Right cardiac atrium (tissue), 5 donors: Measurements from ENCODE around the gene KCTD19. TPM values are rescaled to one million over a fixed set of nuclear protein-coding genes. Genes with fewer than 3 reads are reported as not detected.

ENCODE experiments used
- ATAC-seq, 2 donors: fragments of 200-7000 bp; cut with Tn5 transposase; one replicate each; pipeline versions ENCODE4 v1.8.0 to v1.9.1; 2020; ENCODE audit warnings: moderate library complexity in 2 of 2, mild to moderate bottlenecking in 1 of 2
- DNase-seq, 3 donors: peaks; one replicate each; pipeline ENCODE4 v3.0.0-alpha.2; 2020
- H3K27ac ChIP-seq: one replicate; pipeline ENCODE4 v1.5.1; 2013; ENCODE audit warnings: mild to moderate bottlenecking, low read length, control low read depth, moderate library complexity
- H3K27me3 ChIP-seq: one replicate; pipeline ENCODE4 v1.6.1; 2013; ENCODE audit not compliant: control insufficient read depth, insufficient read depth
- H3K4me1 ChIP-seq: one replicate; pipeline ENCODE4 v1.6.1; 2013; ENCODE audit warnings: low read length; ENCODE audit not compliant: control insufficient read depth, insufficient read depth
- H3K4me3 ChIP-seq: one replicate; pipeline ENCODE4 v1.5.1; 2013; ENCODE audit warnings: low read length, control low read depth
- H3K9me3 ChIP-seq: one replicate; pipeline ENCODE4 v1.6.1; 2013; ENCODE audit warnings: low read length; ENCODE audit not compliant: control insufficient read depth
- WGBS: extraction: QIAGEN DNeasy Blood & Tissue Kit; methylation state at CpG from one replicate; pipeline ENCODE4 v1.1.7; 2013; 5-methylcytosine and 5-hydroxymethylcytosine counted together
- intact Hi-C, 4 donors: fragments of 100-400 bp; cut with DNase I; formaldehyde crosslinking; loops; one replicate each; pipeline versions ENCODE4 v1.11.0 to v1.14.0; 2022 to 2023
- polyA plus RNA-seq: library from polyadenylated mRNA; stranded (reverse); fragments of 200-250 nt; gene quantifications from one replicate; pipeline ENCODE4 v1.2.3, GENCODE V29; 2013
- total RNA-seq, 4 donors: library from RNA; stranded (reverse); fragmentation: NEBNext Ultra II Directional; extraction: Animal tissue kit (Norgen Biotek cat#: 25700); gene quantifications; one replicate each; pipeline ENCODE4 v1.2.1, GENCODE V29; 2021
- donor health status: healthy with polysubstance abuse.
- donor health status: DM: no; HTN: yes; CAD: no.
- donor health status: DM: no; HTN: no; CAD: no.
- donor health status: DM: no; HTN: yes; CAD: no; lungs with severe emphysema.
- donor health status: DM: yes; HTN: yes; CAD: no.

Gene KCTD19
- total and polyA plus RNA-seq, 5 donors, result 0.06 to 0.07 TPM; not detected in 3

GRCh38 chr16:67240506-67240905 is 86.0 kb downstream of the KCTD19 start:
- Histone ChIP-seq H3K4me3 (no peak overlapping the region), H3K27me3 (no peaks in the 10 kb centered on the region), H3K4me1 (peaks cover 25% of the 10 kb centered on the region), H3K9me3 (no peaks in the 10 kb centered on the region), H3K27ac (peak overlapping the region; percentile 84)
- 68% methylated on average over 4 of the region's 4 CpGs for WGBS
- DNase-seq, result peak in 1 of 3 donors; percentile 49
- intact Hi-C loops, result no loop called here
- ATAC-seq, result no peak

Other genes starting within 250 kb of the KCTD19 start
- 10 to 100 TPM; 11.4 to 11.8 (median 11.6) TPM for gene PHAF1, start 216.8 kb downstream of the KCTD19 start, total RNA-seq
- gene PHAF1, start 216.8 kb downstream of the KCTD19 start, polyA plus RNA-seq, result 7.1 TPM
- gene B3GNT9, start 175.7 kb downstream of the KCTD19 start, total RNA-seq, result 10 to 100 TPM; 17.0 to 19.8 (median 18.7) TPM
- 11.7 TPM for gene B3GNT9, start 175.7 kb downstream of the KCTD19 start, polyA plus RNA-seq
- gene TRADD, start 166.8 kb downstream of the KCTD19 start, total RNA-seq, result 10 to 100 TPM in 2 of 4 donors, 1 to 10 TPM in 2; 9.0 to 11.1 (median 9.8) TPM
- gene TRADD, start 166.8 kb downstream of the KCTD19 start, polyA plus RNA-seq, result 8.7 TPM
- gene FBXL8, start 166.8 kb downstream of the KCTD19 start, total RNA-seq, result 10 to 100 TPM in 2 of 4 donors, 1 to 10 TPM in 2; 7.7 to 13.9 (median 9.9) TPM
- 9.8 TPM for gene FBXL8, start 166.8 kb downstream of the KCTD19 start, polyA plus RNA-seq
- 10 to 100 TPM; 29.7 to 92.2 (median 60.3) TPM for gene HSF4, start 162.0 kb downstream of the KCTD19 start, total RNA-seq
- 36.6 TPM for gene HSF4, start 162.0 kb downstream of the KCTD19 start, polyA plus RNA-seq
- gene NOL3, start 156.2 kb downstream of the KCTD19 start, total RNA-seq, result 100 to 1,000 TPM in 3 of 4 donors, 10 to 100 TPM in 1; 67.5 to 125 (median 107) TPM
- 133 TPM for gene NOL3, start 156.2 kb downstream of the KCTD19 start, polyA plus RNA-seq
- gene MATCAP1, start 142.8 kb downstream of the KCTD19 start, total RNA-seq, result 10 to 100 TPM; 16.2 to 22.9 (median 17.2) TPM
- gene MATCAP1, start 142.8 kb downstream of the KCTD19 start, polyA plus RNA-seq, result 14.8 TPM
- 1 to 10 TPM; 1.3 to 3.0 (median 2.2) TPM for gene EXOC3L1, start 136.6 kb downstream of the KCTD19 start, total RNA-seq
- 3.2 TPM for gene EXOC3L1, start 136.6 kb downstream of the KCTD19 start, polyA plus RNA-seq
- gene E2F4, start 134.6 kb downstream of the KCTD19 start, total RNA-seq, result 10 to 100 TPM; 36.4 to 42.5 (median 40.5) TPM
- gene E2F4, start 134.6 kb downstream of the KCTD19 start, polyA plus RNA-seq, result 33.9 TPM
- under 1 TPM; 0.51 to 0.85 (median 0.76) TPM for gene ELMO3, start 127.6 kb downstream of the KCTD19 start, total RNA-seq
- 0.72 TPM for gene ELMO3, start 127.6 kb downstream of the KCTD19 start, polyA plus RNA-seq
- 10 to 100 TPM; 15.4 to 26.2 (median 17.0) TPM for gene TMEM208, start 99.6 kb downstream of the KCTD19 start, total RNA-seq
- gene TMEM208, start 99.6 kb downstream of the KCTD19 start, polyA plus RNA-seq, result 43.5 TPM
- 10 to 100 TPM; 16.9 to 32.1 (median 19.4) TPM for gene FHOD1, start 79.3 kb downstream of the KCTD19 start, total RNA-seq
- gene FHOD1, start 79.3 kb downstream of the KCTD19 start, polyA plus RNA-seq, result 20.5 TPM
- 1 to 10 TPM; 2.2 to 2.9 (median 2.5) TPM for gene SLC9A5, start 77.8 kb downstream of the KCTD19 start, total RNA-seq
- 1.9 TPM for gene SLC9A5, start 77.8 kb downstream of the KCTD19 start, polyA plus RNA-seq
- 1 to 10 TPM; 2.2 to 2.8 (median 2.5) TPM for gene PLEKHG4, start 47.2 kb downstream of the KCTD19 start, total RNA-seq
- gene PLEKHG4, start 47.2 kb downstream of the KCTD19 start, polyA plus RNA-seq, result 2.2 TPM
- under 1 TPM; 0.11 to 0.42 (median 0.29) TPM for gene LRRC36, start 74 bp upstream of the KCTD19 start, total RNA-seq
- 0.36 TPM for gene LRRC36, start 74 bp upstream of the KCTD19 start, polyA plus RNA-seq
- 100 to 1,000 TPM in 1 of 4 donors, 10 to 100 TPM in 3; 21.9 to 183 (median 33.4) TPM for gene TPPP3, start 66.8 kb upstream of the KCTD19 start, total RNA-seq
- gene TPPP3, start 66.8 kb upstream of the KCTD19 start, polyA plus RNA-seq, result 64.6 TPM
- 10 to 100 TPM in 1 of 4 donors, 1 to 10 TPM in 3; 6.4 to 10.4 (median 6.4) TPM for gene ZDHHC1, start 89.7 kb upstream of the KCTD19 start, total RNA-seq
- 5.2 TPM for gene ZDHHC1, start 89.7 kb upstream of the KCTD19 start, polyA plus RNA-seq
- 1 to 10 TPM in 1 of 4 donors, under 1 TPM in 3; 0.42 to 1.6 (median 0.64) TPM for gene HSD11B2, start 104.4 kb upstream of the KCTD19 start, total RNA-seq
- 0.38 TPM for gene HSD11B2, start 104.4 kb upstream of the KCTD19 start, polyA plus RNA-seq
- gene ATP6V0D1, start 154.4 kb upstream of the KCTD19 start, total RNA-seq, result 10 to 100 TPM; 64.1 to 79.4 (median 68.2) TPM
- gene ATP6V0D1, start 154.4 kb upstream of the KCTD19 start, polyA plus RNA-seq, result 44.6 TPM
- not detected for gene AGRP, start 156.8 kb upstream of the KCTD19 start, total RNA-seq
- gene AGRP, start 156.8 kb upstream of the KCTD19 start, polyA plus RNA-seq, result not detected
- 10 to 100 TPM; 76.2 to 86.6 (median 83.7) TPM for gene RIPOR1, start 202.1 kb upstream of the KCTD19 start, total RNA-seq
- gene RIPOR1, start 202.1 kb upstream of the KCTD19 start, polyA plus RNA-seq, result 43.8 TPM
- 10 to 100 TPM; 24.2 to 30.5 (median 28.6) TPM for gene CTCF, start 235.8 kb upstream of the KCTD19 start, total RNA-seq
- gene CTCF, start 235.8 kb upstream of the KCTD19 start, polyA plus RNA-seq, result 17.5 TPM